ENCODE results near the gene SERP2.

- TF ChIP-seq YY1 (IDR thresholded peaks at IDR 0.05; ENCODE audit: insufficient read depth, insufficient read length) (no peak), ZNF274 (IDR thresholded peaks at IDR 0.05; ENCODE audit: low read depth, low read length) (no peak)
These were observed 26.3 kb upstream of the SERP2 start for GRCh38 chr13:44347301-44347700.

Data from NT2/D1 (cell line).